HepG2 (cell line): ENCODE data around the gene UCP3. TPM values are rescaled to one million over a fixed set of nuclear protein-coding genes. Genes with fewer than 3 reads are reported as not detected.

Experiments used
- ATAC-seq: fragments of 200-7000 bp; cut with Tn5 transposase; 3 replicates; pipeline ENCODE4 v1.9.1; 2020; ENCODE audit warnings: mild to moderate bottlenecking, moderate library complexity
- BruUV-seq: library from RNA; stranded (reverse); fragments of 400-500 nt; replicated peaks from 2 replicates; lab custom pipeline; 2021; lab: Mats Ljungman, UMichigan
- CTCF ChIA-PET: fragments of 300-600 bp; formaldehyde crosslinking; extraction: SDS; loops from one replicate; lab custom pipeline; 2021; ENCODE audit warnings: low total read pairs, inconsistent platforms, low intra/inter-chr PET ratio; lab: Yijun Ruan, JAX
- POLR2A ChIA-PET: fragments of 350-600 bp; sonication (Branson Sonifier 250); formaldehyde crosslinking; loops from one replicate; lab custom pipeline; 2020; ENCODE audit warnings: antibody characterized with exemption, inconsistent platforms; lab: Yijun Ruan, JAX
- DNase-seq: peaks from one replicate; pipeline ENCODE4 v3.0.0-alpha.2; 2015; ENCODE audit warnings: low spot score
- FAIRE-seq: peaks from 3 replicates; lab custom pipeline; 2011; peaks lifted over from hg19 to GRCh38; lab: Jason Lieb, UNC
- H2AFZ ChIP-seq: one replicate; pipeline ENCODE4 v1.6.1; 2011; ENCODE audit warnings: low read length, inconsistent platforms
- H3K27ac ChIP-seq: fragments of 300-600 bp; 3 replicates; pipeline ENCODE4 v1.8.0; 2011; ENCODE audit warnings: mixed run types, mild to moderate bottlenecking, mixed read lengths, low read length, inconsistent platforms; ENCODE audit not compliant: insufficient read depth; ENCODE audit errors: extremely low read length
- H3K27me3 ChIP-seq, 2 experiments: fragments of 200-600 bp in 1 of 2; 2 replicates in 1 of 2; 3 replicates in 1 of 2; pipeline versions ENCODE4 v1.6.0 to v1.8.0; 2011; ENCODE audit warnings: low read length in 2 of 2, mild to moderate bottlenecking in 2 of 2, moderate library complexity in 2 of 2, inconsistent platforms in 1 of 2; ENCODE audit not compliant: insufficient read depth in 2 of 2, control insufficient read depth in 1 of 2
- H3K36me3 ChIP-seq, 2 experiments: fragments of 200-600 bp in 1 of 2; replicated peaks in 1 of 2; 2 replicates in 1 of 2; 3 replicates in 1 of 2; pipeline versions ENCODE4 v1.5.1 to v1.8.0; 2011; ENCODE audit warnings: low read length in 2 of 2, inconsistent platforms in 1 of 2; ENCODE audit not compliant: insufficient read depth in 2 of 2, control insufficient read depth in 1 of 2
- H3K4me1 ChIP-seq: 2 replicates; pipeline ENCODE4 v1.5.1; 2012; ENCODE audit warnings: low read length, inconsistent platforms; ENCODE audit not compliant: insufficient read depth
- H3K4me2 ChIP-seq: 2 replicates; pipeline ENCODE4 v1.6.0; 2011; ENCODE audit warnings: low read depth, low read length, inconsistent platforms
- H3K4me3 ChIP-seq, 3 experiments: fragments of 200-600 bp in 1 of 3; sonication (generic), shearing (Covaris generic) in 1 of 3; replicated peaks in 1 of 3; 2 replicates each; pipeline ENCODE4 v1.5.1; 2011 to 2016; ENCODE audit warnings: low read length in 3 of 3, inconsistent platforms in 2 of 3, low read depth in 2 of 3, mild to moderate bottlenecking in 2 of 3, control low read depth in 1 of 3, mixed read lengths in 1 of 3; ENCODE audit not compliant: insufficient read depth in 1 of 3
- H3K79me2 ChIP-seq: one replicate; pipeline ENCODE4 v1.6.1; 2011; ENCODE audit warnings: low read length, inconsistent platforms; ENCODE audit not compliant: insufficient read depth
- H3K9ac ChIP-seq: 2 replicates; pipeline ENCODE4 v1.6.0; 2011; ENCODE audit warnings: mild to moderate bottlenecking, low read depth, low read length, inconsistent platforms; ENCODE audit not compliant: insufficient read depth
- H3K9me3 ChIP-seq: 2 replicates; pipeline ENCODE4 v1.5.1; 2012; ENCODE audit warnings: mild to moderate bottlenecking, low read length
- H4K20me1 ChIP-seq: 2 replicates; pipeline ENCODE4 v1.6.0; 2011; ENCODE audit warnings: inconsistent platforms, mild to moderate bottlenecking, low read length, moderate library complexity; ENCODE audit not compliant: insufficient read depth
- ARHGAP35 ChIP-seq: sonication (generic); formaldehyde crosslinking; IDR thresholded peaks from 2 replicates; pipeline ENCODE4 v1.9.0; 2022; ENCODE audit warnings: mild to moderate bottlenecking, inconsistent platforms, moderate library complexity, missing genetic modification reagents, borderline replicate concordance
- ASH2L ChIP-seq: fragments of 300-600, 200-600 bp; sonication (generic); IDR thresholded peaks from 2 replicates; pipeline ENCODE4 v1.7.0; 2017; ENCODE audit warnings: low read depth, mild to moderate bottlenecking, moderate library complexity, mixed read lengths, low read length; ENCODE audit not compliant: insufficient read length
- ELK4 ChIP-seq: sonication (generic); formaldehyde crosslinking; IDR thresholded peaks from 2 replicates; pipeline ENCODE4 v1.9.0; 2021; ENCODE audit warnings: missing genetic modification reagents, borderline replicate concordance
- FOXM1 ChIP-seq: sonication (generic); formaldehyde crosslinking; IDR thresholded peaks from 2 replicates; pipeline ENCODE4 v1.5.0; 2020; ENCODE audit warnings: missing genetic modification reagents
- MXD1 ChIP-seq: sonication (generic); formaldehyde crosslinking; IDR thresholded peaks from 2 replicates; pipeline ENCODE4 v1.4.0; 2020; ENCODE audit warnings: mild to moderate bottlenecking, missing genetic modification reagents
- NR2F2 ChIP-seq: IDR thresholded peaks from 2 replicates; pipeline ENCODE4 v1.6.1; 2012; ENCODE audit warnings: low read depth, inconsistent platforms, borderline replicate concordance
- RBAK ChIP-seq: sonication (generic); formaldehyde crosslinking; IDR thresholded peaks from 2 replicates; pipeline ENCODE4 v1.5.1; 2020; ENCODE audit warnings: mild to moderate bottlenecking, missing genetic modification reagents
- SYNCRIP ChIP-seq: fragments of 200-400 bp; formaldehyde crosslinking; IDR thresholded peaks from 2 replicates; pipeline ENCODE4 v1.6.1; 2018; ENCODE audit warnings: mild to moderate bottlenecking, low read depth, low read length; ENCODE audit not compliant: insufficient read depth
- ZKSCAN5 ChIP-seq: sonication (generic); formaldehyde crosslinking; IDR thresholded peaks from 2 replicates; pipeline ENCODE4 v1.5.1; 2020; ENCODE audit warnings: mild to moderate bottlenecking, missing genetic modification reagents
- ZNF432 ChIP-seq: sonication (generic); formaldehyde crosslinking; IDR thresholded peaks from 2 replicates; pipeline ENCODE4 v1.5.0; 2020; ENCODE audit warnings: missing genetic modification reagents, mild to moderate bottlenecking, borderline replicate concordance
- ZNF674 ChIP-seq: sonication (generic); formaldehyde crosslinking; IDR thresholded peaks from 2 replicates; pipeline ENCODE4 v1.5.0; 2020; ENCODE audit warnings: low read depth, mild to moderate bottlenecking, missing genetic modification reagents
- WGBS: methylation state at CpG from one replicate; pipeline ENCODE4 v1.1.6; 2017; ENCODE audit warnings: low lambda C conversion rate; 5-methylcytosine and 5-hydroxymethylcytosine counted together
- in situ Hi-C: cut with HindIII; loops from 2 replicates; pipeline ENCODE4 v1.10.0; 2017; ENCODE audit warnings: low pct_unique_long_range_greater_than_20kb; ENCODE audit not compliant: extremely low pct_ligation_motif_present
- intact Hi-C: fragments of 100-400 bp; cut with micrococcal nuclease; formaldehyde crosslinking; loops from one replicate; pipeline ENCODE4 v1.10.0; 2022; ENCODE audit not compliant: unreplicated experiment
- polyA plus RNA-seq, 8 experiments: library from polyadenylated mRNA; depleted of rRNA in 3 of 8; stranded (reverse) in 7 of 8; unstranded in 1 of 8; fragments of >200 nt; fragmentation: Illumina TruSeq in 4 of 8; extraction: Trizol in 4 of 8; gene quantifications; 2 replicates each; pipeline versions ENCODE4 v1.2.1 to v1.2.3, GENCODE V29; 2011 to 2016; ENCODE audit warnings: low read depth in 4 of 8, missing spikeins in 1 of 8, mixed read lengths in 1 of 8; ENCODE audit not compliant: insufficient read depth in 1 of 8
- total RNA-seq, 5 experiments: library from RNA; depleted of rRNA; stranded (reverse); fragments of >200 nt; fragmentation: Illumina TruSeq; extraction: Trizol; gene quantifications; 2 replicates each; pipeline ENCODE4 v1.2.3, GENCODE V29; 2016; ENCODE audit warnings: low read depth in 1 of 5
- TF ChIP-seq, protein P1 (sequence below): sonication (generic); formaldehyde crosslinking; IDR thresholded peaks from 2 replicates; pipeline ENCODE4 v1.5.1; 2020; ENCODE audit warnings: mild to moderate bottlenecking, missing genetic modification reagents
- TF ChIP-seq, protein P2 (sequence below): IDR thresholded peaks from 2 replicates; pipeline ENCODE4 v1.6.1; 2016; ENCODE audit warnings: mild to moderate bottlenecking
- TF ChIP-seq, protein P3 (sequence below): sonication (generic); formaldehyde crosslinking; IDR thresholded peaks from 2 replicates; pipeline ENCODE4 v1.8.1; 2022; ENCODE audit warnings: low read depth, mild to moderate bottlenecking, missing genetic modification reagents

Gene UCP3
- total and polyA plus RNA-seq, 2 of the 13 experiments (the other 11 are each of a cell fraction or from before 2014, with no cell fraction given) = 0.37 TPM; not detected in 1

DNA sequence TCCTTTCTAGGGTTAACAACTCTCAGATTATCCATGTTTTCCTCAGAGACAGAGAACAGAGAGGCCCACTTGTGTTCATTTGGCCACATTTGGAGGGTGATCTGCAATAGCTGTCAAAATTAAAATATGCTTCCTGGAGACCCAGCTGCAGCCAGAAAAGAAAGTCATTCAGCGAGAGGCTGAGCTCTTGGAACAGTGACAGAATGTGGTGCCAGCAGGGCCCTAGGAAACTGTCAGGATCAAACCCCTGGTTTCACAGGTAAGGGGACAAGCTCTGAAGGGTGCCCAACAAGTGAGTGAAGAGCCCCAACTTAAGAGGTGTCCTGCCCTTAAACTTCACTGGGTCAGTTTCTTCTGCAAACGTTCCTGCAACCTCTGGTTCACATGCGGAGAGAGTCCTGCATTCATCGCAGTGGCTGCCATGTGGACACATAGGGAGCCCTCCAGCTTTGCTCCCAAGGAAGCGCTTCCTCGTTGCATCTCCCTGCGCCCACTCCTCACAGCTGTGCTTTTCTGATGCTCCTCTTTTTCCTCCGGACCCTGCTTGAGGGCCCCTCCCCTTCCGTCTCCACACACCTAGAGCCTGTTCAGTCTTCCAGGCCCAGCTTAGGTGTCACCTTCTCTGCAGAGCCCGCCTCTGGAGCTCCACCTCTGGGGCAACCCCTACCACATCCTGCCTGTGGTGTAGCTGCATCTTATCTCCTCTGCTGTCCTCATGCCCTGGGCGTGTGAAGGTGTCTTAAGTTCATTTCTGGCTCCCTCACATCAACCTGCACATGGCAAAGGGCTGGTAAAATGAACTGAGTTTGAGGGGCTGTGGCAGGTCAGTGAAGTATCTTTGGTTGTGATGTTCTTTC, 3.9 kb downstream of the UCP3 start:
- Histone ChIP-seq H3K27ac (no peak overlapping the region), H3K4me2 (no peak overlapping the region), H2AFZ (no peak overlapping the region), H3K36me3 (no peaks in the 10 kb centered on the region), H3K4me1 (peaks cover 48% of the 10 kb centered on the region), H4K20me1 (no peaks in the 10 kb centered on the region), H3K79me2 (no peaks in the 10 kb centered on the region), H3K27me3 (no peaks in the 10 kb centered on the region), H3K4me3 (no peak overlapping the region), H3K9me3 (no peaks in the 10 kb centered on the region), H3K9ac (no peak overlapping the region)
- in situ Hi-C loops = no loop called here
- intact Hi-C loops = no loop called here
- POLR2A ChIA-PET = interaction anchor here (1.3 kb wide), 1 partner anchor 13 kb away, joined by 3 read pairs; no protein-coding TSS in a partner anchor
- CTCF ChIA-PET = no interaction called here
- WGBS = 68% methylated on average over 10 of the region's 11 CpGs
- DNase-seq (no peak), FAIRE-seq (no peak), ATAC-seq (peak; percentile 43)
- BruUV-seq = no TSS peak
- TF ChIP-seq MXD1 (CRISPR knock-in tag) = no peak
- TF ChIP-seq ZNF674 = no peak
- TF ChIP-seq ASH2L = no peak
- no peak for TF ChIP-seq RBAK (CRISPR knock-in tag)
- TF ChIP-seq ELK4 (CRISPR knock-in tag) = no peak
- no peak for TF ChIP-seq ARHGAP35 (CRISPR knock-in tag)
- TF ChIP-seq, protein P1, sequence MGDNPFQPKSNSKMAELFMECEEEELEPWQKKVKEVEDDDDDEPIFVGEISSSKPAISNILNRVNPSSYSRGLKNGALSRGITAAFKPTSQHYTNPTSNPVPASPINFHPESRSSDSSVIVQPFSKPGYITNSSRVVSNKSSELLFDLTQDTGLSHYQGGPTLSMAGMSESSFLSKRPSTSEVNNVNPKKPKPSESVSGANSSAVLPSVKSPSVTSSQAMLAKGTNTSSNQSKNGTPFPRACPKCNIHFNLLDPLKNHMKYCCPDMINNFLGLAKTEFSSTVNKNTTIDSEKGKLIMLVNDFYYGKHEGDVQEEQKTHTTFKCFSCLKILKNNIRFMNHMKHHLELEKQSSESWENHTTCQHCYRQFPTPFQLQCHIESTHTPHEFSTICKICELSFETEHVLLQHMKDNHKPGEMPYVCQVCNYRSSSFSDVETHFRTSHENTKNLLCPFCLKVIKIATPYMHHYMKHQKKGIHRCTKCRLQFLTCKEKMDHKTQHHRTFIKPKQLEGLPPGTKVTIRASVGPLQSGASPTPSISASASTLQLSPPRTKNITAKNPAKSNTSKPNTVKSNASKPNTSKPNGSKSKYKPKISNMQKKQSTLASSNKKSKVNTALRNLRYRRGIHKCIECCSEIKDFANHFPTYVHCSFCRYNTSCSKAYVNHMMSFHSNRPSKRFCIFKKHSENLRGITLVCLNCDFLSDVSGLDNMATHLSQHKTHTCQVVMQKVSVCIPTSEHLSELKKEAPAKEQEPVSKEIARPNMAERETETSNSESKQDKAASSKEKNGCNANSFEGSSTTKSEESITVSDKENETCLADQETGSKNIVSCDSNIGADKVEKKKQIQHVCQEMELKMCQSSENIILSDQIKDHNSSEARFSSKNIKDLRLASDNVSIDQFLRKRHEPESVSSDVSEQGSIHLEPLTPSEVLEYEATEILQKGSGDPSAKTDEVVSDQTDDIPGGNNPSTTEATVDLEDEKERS (CRISPR knock-in tag) = no peak
- TF ChIP-seq NR2F2 = no peak
- no peak for TF ChIP-seq SYNCRIP
- TF ChIP-seq, protein P2, sequence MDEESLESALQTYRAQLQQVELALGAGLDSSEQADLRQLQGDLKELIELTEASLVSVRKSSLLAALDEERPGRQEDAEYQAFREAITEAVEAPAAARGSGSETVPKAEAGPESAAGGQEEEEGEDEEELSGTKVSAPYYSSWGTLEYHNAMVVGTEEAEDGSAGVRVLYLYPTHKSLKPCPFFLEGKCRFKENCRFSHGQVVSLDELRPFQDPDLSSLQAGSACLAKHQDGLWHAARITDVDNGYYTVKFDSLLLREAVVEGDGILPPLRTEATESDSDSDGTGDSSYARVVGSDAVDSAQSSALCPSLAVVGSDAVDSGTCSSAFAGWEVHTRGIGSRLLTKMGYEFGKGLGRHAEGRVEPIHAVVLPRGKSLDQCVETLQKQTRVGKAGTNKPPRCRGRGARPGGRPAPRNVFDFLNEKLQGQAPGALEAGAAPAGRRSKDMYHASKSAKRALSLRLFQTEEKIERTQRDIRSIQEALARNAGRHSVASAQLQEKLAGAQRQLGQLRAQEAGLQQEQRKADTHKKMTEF (CRISPR knock-in tag) = no peak
- no peak for TF ChIP-seq ZKSCAN5 (CRISPR knock-in tag)
- TF ChIP-seq, protein P3, sequence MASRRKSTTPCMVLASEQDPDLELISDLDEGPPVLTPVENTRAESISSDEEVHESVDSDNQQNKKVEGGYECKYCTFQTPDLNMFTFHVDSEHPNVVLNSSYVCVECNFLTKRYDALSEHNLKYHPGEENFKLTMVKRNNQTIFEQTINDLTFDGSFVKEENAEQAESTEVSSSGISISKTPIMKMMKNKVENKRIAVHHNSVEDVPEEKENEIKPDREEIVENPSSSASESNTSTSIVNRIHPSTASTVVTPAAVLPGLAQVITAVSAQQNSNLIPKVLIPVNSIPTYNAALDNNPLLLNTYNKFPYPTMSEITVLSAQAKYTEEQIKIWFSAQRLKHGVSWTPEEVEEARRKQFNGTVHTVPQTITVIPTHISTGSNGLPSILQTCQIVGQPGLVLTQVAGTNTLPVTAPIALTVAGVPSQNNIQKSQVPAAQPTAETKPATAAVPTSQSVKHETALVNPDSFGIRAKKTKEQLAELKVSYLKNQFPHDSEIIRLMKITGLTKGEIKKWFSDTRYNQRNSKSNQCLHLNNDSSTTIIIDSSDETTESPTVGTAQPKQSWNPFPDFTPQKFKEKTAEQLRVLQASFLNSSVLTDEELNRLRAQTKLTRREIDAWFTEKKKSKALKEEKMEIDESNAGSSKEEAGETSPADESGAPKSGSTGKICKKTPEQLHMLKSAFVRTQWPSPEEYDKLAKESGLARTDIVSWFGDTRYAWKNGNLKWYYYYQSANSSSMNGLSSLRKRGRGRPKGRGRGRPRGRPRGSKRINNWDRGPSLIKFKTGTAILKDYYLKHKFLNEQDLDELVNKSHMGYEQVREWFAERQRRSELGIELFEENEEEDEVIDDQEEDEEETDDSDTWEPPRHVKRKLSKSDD = no peak
- no peak for TF ChIP-seq FOXM1 (CRISPR knock-in tag)
- TF ChIP-seq ZNF432 (CRISPR knock-in tag) = no peak
